Forelimb muscle (tissue), 1 donor: ENCODE results near the gene PLCG2. TPM values are rescaled to one million over a fixed set of nuclear protein-coding genes. Genes with fewer than 3 reads are reported as not detected.
"Not testable (repeated sequence)": the region's sequence is repeated elsewhere in the genome, so short reads cannot be mapped to it uniquely, and the experiment has no call there.

Experiments used
- DNase-seq: peaks from one replicate; pipeline ENCODE4 v3.0.0-alpha.2; 2013; ENCODE audit warnings: low read depth
- polyA plus RNA-seq: library from polyadenylated mRNA; unstranded; fragments of 120-200 nt; gene quantifications from one replicate; pipeline ENCODE4 v1.2.1, GENCODE V29; 2013; ENCODE audit not compliant: insufficient read length

Gene PLCG2
- polyA plus RNA-seq, 1 donor: 6.7 TPM

DNA sequence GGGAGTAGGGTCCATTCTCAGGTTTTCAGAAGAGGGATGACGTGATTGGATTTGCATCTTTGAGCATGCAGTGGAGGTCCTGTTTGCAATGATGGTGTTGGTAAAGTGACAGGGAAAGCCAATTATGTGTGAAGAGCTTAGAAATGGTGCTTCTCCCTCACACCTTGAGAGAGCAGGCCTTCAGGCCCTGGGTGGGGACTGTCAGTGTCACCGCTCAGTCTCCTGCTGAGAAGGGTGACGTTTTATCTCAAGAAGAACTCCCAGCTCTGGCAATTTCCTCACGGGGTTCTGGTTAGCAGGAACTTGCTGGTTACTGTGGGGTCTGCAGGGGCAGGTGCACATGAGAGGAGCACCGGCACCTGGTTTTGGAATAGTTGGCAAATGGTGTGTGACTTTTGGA lies 11.2 kb downstream of the PLCG2 start:
- no peak for DNase-seq

DNA sequence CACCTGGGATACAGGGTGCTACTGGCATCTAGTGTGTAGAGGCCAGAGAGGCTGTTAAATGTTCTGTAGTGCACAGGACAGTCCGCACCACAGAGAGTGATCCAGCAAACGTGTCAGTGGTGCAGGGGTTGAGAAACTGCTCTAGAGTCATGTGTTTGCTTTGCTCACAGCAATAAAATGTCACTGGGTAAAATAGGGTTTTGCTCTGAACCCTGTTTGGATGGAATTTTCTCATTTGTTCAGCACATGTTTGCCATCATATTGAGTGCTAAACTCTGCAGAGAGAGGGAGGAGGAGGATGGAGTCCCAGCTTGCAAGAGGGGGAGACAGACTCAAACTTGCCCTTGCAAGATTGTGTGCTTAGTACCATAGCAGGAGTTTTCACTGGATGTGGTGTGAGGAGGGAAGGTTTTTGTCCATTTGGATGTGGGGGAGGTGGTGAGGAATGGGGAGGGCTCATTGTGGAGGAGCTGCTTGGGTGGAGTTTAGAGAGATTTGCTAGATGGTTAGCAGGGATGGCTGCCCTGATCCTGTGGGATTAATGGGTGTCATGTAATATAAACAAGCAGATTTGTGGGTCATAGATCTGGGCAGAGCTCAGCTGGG lies 11.8 kb downstream of the PLCG2 start:
- DNase-seq: no peak

DNA sequence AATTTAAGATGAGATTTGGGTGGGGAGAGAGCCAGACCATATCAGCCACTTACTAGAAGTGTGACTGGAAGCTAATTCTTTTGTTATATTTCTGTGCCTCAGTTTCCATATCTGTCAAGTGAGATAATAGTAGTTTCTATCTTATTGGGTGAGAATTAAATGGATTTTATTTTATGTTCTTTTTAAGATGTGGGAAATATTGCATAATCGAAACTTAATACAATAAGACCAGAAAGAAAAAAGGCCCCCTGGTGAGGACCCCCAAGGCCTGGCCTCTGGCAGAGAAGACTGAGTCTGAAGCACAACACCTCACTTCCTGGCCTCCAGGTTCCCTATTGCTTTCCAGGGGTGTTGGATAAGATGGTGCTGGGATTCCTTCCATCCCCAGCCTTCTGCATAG lies 13.7 kb downstream of the PLCG2 start:
- DNase-seq: no peak

DNA sequence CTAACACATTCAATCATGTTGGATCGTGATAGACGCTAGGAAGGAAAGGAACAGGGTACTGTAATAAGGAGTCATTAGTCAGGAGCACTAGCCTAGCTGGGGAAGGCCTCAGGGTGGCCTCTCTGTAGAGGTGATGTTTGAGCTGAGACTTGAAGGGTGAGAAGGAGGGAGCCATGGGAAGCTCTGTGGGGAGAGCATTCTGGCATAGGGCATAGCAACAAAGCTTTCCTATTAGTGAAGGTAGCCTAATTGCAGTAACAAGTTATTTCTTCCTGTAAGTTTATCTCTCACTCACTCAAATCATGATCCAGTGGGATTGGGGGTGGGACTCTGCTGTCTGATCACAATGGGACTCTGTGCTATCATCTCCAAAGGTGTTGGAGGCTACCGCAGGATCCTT lies 16.1 kb downstream of the PLCG2 start:
- no peak for DNase-seq

DNA sequence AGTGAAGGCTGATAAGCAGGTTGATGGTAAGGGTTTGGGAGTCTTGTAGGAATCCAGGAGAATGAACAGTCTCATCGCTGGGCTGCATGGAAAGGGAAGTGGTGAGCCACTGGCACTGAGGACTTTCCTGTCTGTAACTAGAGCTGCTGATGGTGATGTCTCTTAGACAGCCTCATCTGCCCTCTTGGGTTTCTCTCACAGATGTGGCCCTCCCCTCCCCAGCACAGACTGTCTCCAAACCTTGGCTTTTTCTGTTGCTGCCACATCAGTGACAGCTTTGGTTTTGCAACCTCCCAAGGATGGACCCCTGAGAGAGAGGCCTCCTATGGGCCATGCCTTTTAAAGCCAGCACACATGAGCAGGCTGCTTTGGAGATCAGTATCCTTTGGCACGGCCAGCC lies 16.9 kb downstream of the PLCG2 start:
- DNase-seq: no peak

DNA sequence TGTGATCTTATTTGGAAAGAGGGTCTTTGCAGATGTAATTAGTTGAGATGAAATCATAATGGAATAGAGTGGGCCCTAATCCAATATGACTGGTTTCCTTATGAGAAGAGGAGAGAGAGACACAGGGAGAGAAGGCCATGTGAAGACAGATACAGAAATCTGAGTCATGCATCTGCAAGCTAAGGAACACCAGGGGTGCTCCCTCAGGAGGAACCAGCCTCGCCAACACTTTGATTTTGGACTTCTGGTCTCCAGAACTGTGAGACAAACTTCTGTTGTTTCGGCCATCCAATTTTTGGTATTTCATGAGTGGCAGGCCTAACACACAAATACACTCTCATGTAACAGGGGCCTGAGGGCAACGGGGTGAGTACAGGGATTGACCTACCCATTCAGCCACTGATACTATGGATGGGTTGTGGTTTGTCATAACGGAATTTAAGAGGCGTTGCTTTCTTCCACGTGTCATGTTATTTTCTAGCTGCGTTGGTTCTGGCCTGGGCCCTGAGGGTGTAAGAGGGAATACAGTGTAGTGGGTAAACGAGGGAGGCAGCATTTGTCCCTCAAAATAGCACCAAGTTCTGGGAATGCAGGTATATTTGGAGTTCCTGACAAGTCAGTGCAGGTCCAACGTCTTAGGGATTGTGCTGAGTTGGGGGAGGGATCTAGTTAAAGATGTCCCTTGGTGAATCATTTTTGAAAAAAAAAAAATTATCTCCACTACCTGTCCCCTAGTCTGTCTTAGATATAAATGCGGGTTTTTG lies 17.7 kb downstream of the PLCG2 start:
- no peak for DNase-seq

DNA sequence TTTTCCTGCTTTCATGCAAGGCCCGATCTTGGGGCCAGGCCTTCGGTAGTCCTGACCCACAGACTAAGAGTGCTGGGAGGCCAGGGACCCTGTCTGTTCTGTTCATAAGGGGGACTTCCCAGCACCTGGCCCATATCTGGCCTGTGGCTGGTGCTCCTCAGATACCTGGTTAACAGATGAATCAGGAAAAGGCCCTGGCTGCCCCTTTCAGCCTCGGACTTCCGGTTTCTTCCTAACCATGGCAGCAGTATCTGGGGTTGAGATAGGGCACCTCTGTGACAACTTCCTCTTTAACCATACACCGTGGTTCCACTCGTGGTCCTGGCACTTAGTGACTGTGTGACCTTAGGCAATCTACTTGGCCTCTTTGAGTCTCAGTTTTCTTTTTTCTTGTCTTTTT lies 18.4 kb downstream of the PLCG2 start:
- DNase-seq: no peak

DNA sequence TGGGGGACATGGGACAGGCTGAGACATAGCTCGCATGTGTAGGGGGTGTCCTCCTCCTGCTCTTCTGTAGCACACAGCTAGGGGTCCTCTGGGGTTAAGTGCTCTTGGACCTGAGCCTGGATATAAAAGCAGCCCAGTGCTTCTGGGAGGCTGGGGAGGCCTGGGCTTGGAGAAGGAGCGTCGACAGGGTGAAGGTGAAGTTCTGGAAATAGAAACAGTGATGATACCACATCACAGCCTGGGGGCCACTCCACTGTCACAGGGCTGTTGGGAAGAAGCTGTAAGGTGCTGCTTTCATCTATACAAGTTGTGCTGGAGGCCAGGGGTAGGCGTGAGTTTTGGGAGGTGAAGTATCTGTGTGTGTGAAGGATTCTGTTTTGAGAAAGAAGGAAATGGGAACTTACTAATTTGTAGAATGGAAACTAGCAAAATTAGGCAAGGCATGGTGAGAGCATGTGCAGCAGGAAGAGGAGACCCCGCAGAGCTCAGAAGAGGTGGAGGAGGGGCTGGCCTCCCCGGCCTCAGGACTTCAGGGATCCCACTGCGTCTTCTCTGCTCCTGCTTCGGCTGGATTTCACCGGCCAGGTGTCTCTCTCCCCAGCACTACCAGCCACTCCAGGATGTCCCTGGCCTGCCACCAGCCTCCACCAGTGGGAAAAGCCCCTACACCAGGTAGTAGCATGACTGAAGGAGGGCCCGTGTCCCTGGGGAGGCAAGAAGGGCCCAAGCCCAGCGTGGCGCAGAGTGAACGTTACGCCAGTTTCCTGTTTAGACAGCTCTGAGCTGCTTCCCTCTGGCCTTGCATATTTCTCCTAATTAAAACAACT lies 19.4 kb downstream of the PLCG2 start:
- DNase-seq: no peak

DNA sequence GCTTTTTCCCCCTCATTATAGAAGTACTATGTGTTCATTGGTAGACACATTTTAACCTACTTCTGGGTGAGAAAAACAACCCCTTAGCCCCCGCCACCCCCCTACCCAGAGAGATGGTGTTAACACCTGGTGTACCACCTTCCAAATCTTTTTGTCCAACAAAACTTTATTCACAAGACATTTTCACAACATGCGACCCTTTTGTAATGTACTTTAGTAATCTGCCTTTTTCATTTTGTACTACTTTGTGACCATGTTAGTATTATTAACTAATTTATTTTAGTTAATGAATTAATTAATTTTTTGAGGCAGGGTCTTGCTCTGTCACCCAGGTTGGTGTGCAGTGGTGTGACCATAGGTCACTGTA lies 20.0 kb downstream of the PLCG2 start:
- no peak for DNase-seq

DNA sequence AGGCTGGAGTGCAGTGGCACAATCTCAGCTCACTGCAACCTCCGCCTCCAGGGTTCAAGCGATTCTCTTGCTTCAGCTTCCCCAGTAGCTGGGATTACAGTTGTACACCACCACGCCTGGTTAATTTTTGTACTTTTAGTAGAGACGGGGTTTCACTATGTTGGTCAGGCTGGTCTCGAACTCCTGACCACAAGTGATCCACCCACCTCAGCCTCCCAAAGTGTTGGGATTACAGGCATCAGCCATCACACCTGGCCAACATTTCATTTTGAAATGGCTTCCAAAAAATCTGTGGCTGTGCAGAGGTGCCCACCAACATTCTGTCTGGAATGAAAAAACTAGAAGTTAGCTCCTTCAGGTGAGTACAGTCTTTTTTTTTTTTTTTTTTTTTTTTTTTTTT lies 22.6 kb downstream of the PLCG2 start:
- not testable (repeated sequence) for DNase-seq

DNA sequence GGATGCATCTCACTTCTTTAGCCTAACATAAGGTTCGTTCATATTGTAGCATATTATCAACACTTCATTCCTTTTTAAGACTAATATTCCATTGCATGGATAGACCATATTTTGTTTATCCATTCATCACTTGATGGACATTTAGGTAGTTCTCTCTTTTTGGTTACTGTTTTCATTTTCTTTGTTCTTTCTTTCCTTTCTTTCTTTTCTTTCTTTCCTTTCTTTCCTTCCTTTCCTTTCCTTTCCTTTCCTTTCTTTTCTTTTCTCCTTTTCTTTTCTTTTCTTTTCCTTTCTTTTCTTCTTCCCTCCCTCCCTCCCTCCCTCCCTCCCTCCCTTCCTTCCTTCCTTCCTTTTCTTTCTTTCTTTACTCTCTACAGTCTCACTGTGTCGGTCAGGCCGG lies 24.2 kb downstream of the PLCG2 start:
- DNase-seq: no peak

DNA sequence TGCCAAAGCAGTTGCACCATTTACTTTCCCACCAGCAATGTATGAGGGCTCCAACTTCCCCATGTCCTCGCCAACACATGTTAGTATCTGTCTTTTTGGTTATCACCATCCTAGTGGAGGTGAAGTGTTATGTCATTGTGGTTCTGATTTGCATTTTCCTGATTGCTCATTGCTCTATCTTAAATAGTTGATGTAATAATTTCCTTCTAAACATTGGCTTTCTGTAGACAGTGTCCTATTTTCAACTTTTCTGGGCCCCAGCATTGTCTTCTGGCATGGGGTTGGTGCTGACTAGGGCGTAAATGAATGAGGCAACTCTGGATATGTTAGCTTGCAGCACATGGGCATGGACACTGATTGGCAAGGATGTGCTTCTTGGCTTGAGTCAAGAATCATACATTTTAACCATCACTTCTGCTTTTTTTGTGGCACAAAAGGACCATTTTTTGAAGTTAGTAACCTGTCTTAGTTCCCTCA lies 25.1 kb downstream of the PLCG2 start:
- DNase-seq: no peak

DNA sequence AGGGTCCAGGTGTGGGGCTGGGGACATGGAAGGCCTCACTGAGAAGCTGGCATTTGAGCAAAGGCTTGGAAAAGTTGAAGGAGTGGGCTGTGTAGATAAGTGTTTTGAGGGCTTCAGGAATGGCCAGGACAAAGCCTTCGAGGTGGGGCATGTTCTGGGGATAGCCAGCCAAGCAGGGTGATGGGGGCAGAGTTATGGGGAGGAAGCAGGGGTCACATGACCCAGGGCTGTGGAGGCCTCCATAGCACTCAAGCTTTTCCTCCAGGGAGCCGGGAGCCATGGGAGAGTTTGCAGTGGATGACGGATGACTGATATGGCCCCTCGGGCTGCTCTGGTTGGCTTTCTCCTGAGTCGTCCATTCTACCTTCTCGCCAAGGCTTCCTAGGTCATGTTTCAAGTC lies 27.6 kb downstream of the PLCG2 start:
- DNase-seq: no peak

DNA sequence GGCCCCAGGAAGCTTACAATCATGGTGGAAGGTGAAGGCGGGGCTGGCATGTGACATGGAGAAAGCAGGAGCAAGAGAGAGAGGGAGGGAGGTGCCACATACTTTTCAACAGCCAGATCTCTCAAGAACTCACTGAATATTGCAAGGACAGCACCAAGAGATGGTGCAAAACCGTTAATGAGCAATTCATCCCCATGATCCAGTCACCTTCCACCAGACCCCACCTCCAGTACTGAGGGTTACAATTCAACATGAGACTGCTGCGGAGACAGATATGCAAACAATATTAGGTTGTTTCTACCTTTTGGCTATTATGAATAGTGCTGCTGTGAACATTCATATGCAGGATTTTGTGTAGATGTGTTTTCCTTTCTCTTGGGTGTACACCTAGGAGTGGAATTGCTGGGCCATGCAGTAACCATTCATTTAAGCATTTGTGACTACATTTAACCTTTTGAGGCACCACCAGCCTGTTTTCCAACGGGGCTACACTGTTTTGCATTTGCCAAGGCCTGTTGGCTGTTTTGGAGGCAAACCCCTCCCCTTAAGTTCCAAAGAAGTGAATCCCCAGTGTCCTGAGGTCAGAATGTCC lies 28.8 kb downstream of the PLCG2 start:
- no peak for DNase-seq

DNA sequence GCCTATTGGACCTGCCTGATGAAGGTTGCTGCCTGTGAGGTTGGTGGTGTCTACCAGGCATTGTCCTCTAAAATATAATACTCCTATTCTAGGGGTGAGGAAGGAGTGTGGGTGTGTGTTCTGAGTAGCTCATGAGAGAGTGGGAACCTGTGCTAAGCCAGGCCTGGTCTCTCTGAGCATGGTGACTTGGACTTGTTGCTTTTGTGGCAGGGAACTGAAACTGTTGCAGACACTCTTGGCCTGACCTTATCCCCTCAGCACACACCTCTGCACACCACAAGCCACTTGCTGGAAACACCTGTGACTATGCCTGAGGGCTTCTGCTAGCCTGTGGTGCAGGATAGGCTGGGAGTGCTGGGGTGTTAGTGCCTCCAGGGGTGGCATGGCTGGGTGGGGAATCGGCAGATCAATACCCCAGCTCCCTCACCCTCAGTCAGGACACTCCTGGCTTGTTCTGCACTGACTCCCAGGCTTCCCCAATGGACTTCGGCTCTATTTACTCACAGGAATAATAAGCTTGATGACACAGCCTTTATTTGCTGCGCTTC lies 29.9 kb downstream of the PLCG2 start:
- DNase-seq: no peak

DNA sequence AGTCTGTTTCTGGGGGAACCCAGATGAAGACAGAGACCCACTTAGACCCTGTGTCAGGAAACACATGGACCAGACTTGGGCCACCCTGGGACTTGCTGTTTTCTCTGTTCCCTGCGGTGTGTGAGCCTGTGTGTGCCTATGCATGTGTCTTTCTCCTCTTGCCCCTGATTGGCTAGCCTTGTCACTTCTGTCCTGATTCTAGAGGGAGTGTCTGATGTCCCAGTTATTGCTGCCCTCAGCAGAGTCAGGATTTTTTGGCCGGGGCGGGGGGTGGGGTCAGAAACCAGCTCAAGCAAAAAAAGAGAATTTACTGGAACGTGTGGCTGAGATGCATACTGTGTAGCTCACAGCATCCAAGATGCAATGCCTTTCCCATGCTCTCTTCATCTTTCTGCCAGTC lies 30.5 kb downstream of the PLCG2 start:
- DNase-seq: no peak

DNA sequence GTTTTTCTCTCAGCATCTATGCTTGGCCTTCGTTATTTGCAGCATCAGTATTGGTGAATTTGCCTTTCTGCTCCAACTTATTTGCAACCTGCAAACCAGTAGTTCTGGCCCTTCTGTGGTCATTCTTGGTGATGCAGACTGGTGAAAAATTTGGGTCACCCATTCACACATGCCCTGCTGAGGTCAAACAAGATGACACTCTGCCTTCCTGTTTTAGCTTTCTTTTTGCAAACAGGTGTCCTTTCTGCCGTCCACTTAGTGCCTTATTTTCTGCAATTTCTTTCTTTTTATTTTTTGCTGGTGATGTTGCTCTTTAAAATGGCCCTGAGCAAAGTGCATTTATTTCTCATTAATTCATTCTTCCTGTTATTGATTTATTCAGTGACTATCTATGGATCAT lies 31.3 kb downstream of the PLCG2 start:
- no peak for DNase-seq

DNA sequence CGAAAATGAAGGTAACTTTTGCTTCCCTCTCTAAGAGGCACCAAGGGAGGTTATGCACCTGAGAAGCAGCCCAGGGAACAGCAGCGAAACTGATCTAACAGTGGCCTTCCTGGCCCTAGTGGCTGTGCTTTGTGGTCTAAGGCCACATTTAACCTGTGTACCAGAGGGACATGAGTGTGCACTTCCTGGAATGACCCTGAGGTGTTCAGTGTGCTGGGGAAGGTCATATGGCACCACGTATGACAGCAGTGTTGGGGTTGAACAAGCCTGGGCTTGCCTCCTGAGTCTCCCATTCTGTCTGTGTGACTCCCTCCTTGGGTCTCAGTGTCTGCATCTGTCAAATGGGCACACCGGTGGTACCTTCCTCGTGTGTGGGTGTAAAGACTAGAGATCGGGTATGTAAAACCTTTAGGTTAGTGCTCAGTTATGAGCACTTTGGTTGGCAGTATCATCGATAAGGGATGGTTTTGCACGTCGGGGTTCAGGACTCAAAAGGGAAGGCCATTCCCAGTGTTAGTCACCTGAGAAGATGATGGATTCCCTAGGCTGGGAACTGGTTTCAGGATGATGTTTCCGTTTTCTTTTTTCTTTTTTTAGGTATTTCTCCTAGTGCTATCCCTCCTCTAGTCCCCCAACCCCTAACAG lies 31.9 kb downstream of the PLCG2 start:
- no peak for DNase-seq

DNA sequence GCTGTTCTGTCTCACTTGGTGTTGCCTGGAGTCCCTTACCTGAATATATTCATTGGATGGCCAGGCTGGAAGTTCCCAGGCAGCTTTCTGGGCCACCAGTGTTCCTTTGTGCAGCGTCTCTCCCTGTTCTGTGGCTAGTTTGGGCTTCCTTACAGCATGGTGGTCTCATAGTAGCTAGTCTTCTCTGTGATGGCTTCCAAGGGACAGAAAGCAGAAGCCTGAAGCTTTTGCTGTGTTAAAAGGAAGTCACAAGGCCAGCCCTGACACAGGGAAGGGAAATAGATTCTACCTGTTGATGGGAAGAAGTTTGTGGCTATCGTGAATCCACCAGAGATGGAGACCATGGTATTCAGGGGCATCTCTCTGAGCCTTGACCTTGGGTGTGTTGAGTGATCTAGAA lies 34.6 kb downstream of the PLCG2 start:
- DNase-seq: no peak

DNA sequence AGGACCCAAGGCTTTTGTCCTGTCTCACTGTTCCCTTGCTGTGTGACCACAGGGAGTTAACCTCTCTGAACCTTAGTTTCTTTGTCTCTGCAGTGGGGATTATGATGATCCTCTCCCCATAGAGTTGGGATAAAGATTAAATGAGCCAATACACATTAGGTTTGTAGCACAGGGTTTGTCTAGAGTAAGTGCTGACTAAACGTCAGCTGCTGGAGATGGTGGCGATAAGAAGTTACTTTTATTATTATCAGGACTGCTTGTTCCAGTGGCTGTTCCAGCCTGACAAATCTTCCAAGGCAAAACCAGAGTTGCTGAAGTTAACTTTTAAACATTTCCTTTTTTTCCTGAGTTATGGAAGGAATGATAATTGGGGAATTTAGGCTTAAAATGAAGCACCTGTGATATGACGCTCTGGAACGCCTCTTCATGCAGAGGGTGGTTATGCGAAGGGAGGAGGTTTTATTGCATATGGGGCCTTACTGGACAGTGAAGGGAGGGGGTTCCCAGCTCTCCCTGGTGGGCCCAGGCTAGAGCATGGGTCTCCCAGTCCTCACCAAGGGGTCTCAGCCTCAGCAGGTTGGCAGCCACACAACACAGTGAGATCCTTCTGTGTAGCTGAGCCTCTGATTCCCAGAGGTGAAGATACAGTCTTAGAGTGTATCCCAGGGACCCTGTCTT lies 35.8 kb downstream of the PLCG2 start:
- no peak for DNase-seq

DNA sequence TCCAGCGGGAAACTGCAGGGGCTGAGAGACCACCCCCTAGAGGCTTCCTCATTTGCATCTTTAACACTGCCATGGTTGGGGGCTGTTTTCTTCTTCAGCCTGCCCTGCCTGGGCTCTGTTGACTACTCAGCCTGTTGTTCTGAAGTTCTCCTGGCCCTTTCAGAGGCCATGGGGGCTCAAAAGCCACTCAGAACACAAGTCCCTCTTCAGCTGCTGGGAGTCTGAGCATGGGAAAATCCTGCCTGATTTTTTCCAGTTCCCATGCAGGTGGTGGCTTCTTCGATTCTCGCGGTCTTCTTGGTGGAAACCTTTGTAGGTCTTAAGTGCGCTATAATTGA lies 36.3 kb downstream of the PLCG2 start:
- no peak for DNase-seq
